Trophoblast cell (in vitro differentiated cells and primary cell): ENCODE data around the gene C19orf12.

ENCODE experiments used
- DNase-seq, 2 donors: peaks; one replicate each; pipeline ENCODE4 v3.0.0-alpha.2; 2016
- H2AFZ ChIP-seq: 2 replicates; pipeline ENCODE4 v1.6.1; 2013; ENCODE audit warnings: low read length, moderate library complexity, mild to moderate bottlenecking; ENCODE audit not compliant: insufficient read depth, poor library complexity
- H2AK5ac ChIP-seq: 2 replicates; pipeline ENCODE4 v1.6.1; 2013; ENCODE audit warnings: mild to moderate bottlenecking, low read length
- H2BK120ac ChIP-seq: 2 replicates; pipeline ENCODE4 v1.6.1; 2013; ENCODE audit warnings: low read length, mild to moderate bottlenecking, moderate library complexity; ENCODE audit not compliant: insufficient read depth, poor library complexity
- H2BK12ac ChIP-seq: 2 replicates; pipeline ENCODE4 v1.6.1; 2013; ENCODE audit warnings: mild to moderate bottlenecking, low read length, moderate library complexity
- H2BK5ac ChIP-seq: 2 replicates; pipeline ENCODE4 v1.6.1; 2013; ENCODE audit warnings: low read length, low read depth, moderate library complexity, mild to moderate bottlenecking; ENCODE audit not compliant: poor library complexity
- H3K14ac ChIP-seq: 2 replicates; pipeline ENCODE4 v1.6.1; 2013; ENCODE audit warnings: mild to moderate bottlenecking, low read length
- H3K18ac ChIP-seq: 2 replicates; pipeline ENCODE4 v1.6.1; 2013; ENCODE audit warnings: mild to moderate bottlenecking, low read length
- H3K23ac ChIP-seq: 2 replicates; pipeline ENCODE4 v1.6.1; 2013; ENCODE audit warnings: low read length
- H3K27ac ChIP-seq: 2 replicates; pipeline ENCODE4 v1.5.1; 2013; ENCODE audit warnings: low read depth, mild to moderate bottlenecking, inconsistent platforms, low read length, moderate library complexity
- H3K27me3 ChIP-seq: 2 replicates; pipeline ENCODE4 v1.6.1; 2013; ENCODE audit warnings: inconsistent platforms, mild to moderate bottlenecking, low read length, moderate library complexity; ENCODE audit not compliant: insufficient read depth
- H3K36me3 ChIP-seq, 2 experiments: 1 replicate in 1 of 2; 2 replicates in 1 of 2; pipeline ENCODE4 v1.6.1; 2013; ENCODE audit warnings: low read length in 2 of 2, mild to moderate bottlenecking in 2 of 2, moderate library complexity in 1 of 2; ENCODE audit not compliant: insufficient read depth in 2 of 2, control insufficient read depth in 1 of 2
- H3K4ac ChIP-seq: 2 replicates; pipeline ENCODE4 v1.6.1; 2013; ENCODE audit warnings: low read depth, mild to moderate bottlenecking, low read length, moderate library complexity
- H3K4me1 ChIP-seq, 2 experiments: 1 replicate in 1 of 2; 2 replicates in 1 of 2; pipeline ENCODE4 v1.6.1; 2013; ENCODE audit warnings: low read length in 2 of 2, mild to moderate bottlenecking in 2 of 2, moderate library complexity in 1 of 2; ENCODE audit not compliant: insufficient read depth in 2 of 2, control insufficient read depth in 1 of 2
- H3K4me2 ChIP-seq: 2 replicates; pipeline ENCODE4 v1.6.1; 2013; ENCODE audit warnings: inconsistent platforms, mild to moderate bottlenecking, low read length, moderate library complexity
- H3K4me3 ChIP-seq: 2 replicates; pipeline ENCODE4 v1.5.1; 2013; ENCODE audit warnings: mild to moderate bottlenecking, low read depth, low read length, inconsistent platforms
- H3K79me1 ChIP-seq: one replicate; pipeline ENCODE4 v1.6.1; 2013; ENCODE audit warnings: low read length
- H3K79me2 ChIP-seq: 2 replicates; pipeline ENCODE4 v1.6.1; 2013; ENCODE audit warnings: low read length, mild to moderate bottlenecking; ENCODE audit not compliant: control insufficient read depth, insufficient read depth, poor library complexity
- H3K9ac ChIP-seq: 2 replicates; pipeline ENCODE4 v1.6.1; 2013; ENCODE audit warnings: mild to moderate bottlenecking, low read length
- H3K9me3 ChIP-seq: 2 replicates; pipeline ENCODE4 v1.6.1; 2013; ENCODE audit warnings: low read depth, mild to moderate bottlenecking, control low read depth, inconsistent platforms, low read length; ENCODE audit not compliant: insufficient read depth
- H4K12ac ChIP-seq: 2 replicates; pipeline ENCODE4 v1.6.1; 2013; ENCODE audit warnings: low read depth, mild to moderate bottlenecking, low read length, moderate library complexity
- H4K8ac ChIP-seq: 2 replicates; pipeline ENCODE4 v1.6.1; 2013; ENCODE audit warnings: low read depth, mild to moderate bottlenecking, low read length, moderate library complexity
- H4K91ac ChIP-seq: one replicate; pipeline ENCODE4 v1.6.1; 2013; ENCODE audit warnings: low read depth, mild to moderate bottlenecking, low read length, moderate library complexity
- WGBS: extraction: QIAGEN DNeasy Blood & Tissue Kit; methylation state at CpG from one replicate; pipeline ENCODE4 v1.1.7; 2013; ENCODE audit warnings: missing lambda C conversion rate; ENCODE audit not compliant: insufficient read length, insufficient coverage; ENCODE audit errors: extremely low coverage; 5-methylcytosine and 5-hydroxymethylcytosine counted together

The C19orf12 gene

DNA sequence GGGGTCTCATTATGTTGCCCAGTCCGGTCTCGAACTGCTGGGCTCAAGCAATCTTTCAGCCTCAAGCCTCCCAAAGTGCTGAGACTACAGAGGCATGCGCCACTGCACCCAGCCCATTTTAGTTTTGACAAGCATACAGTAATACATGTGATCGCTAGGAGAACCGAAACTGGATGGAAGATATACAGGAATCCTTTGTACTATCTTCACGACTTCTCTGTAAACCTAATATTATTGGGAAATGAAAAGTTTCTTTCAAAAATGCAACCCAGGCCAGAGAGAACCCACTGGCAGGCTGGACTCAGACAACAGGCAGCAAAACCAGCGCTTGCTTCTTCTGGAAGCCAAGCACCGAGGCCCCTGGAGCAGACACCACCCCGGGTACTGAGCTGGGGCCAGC lies 9.4 kb downstream of the C19orf12 start:
- no peak overlapping the region for H2AK5ac ChIP-seq
- H4K12ac ChIP-seq, result no peak overlapping the region
- no peak overlapping the region for H3K27ac ChIP-seq
- H3K14ac ChIP-seq, result no peak overlapping the region
- H3K27me3 ChIP-seq, result no peaks in the 10 kb centered on the region
- peaks cover 2% of the 10 kb centered on the region for H3K9me3 ChIP-seq
- no peaks in the 10 kb centered on the region for H3K79me2 ChIP-seq
- H3K23ac ChIP-seq, result no peak overlapping the region
- H3K18ac ChIP-seq, result no peak overlapping the region
- peaks cover 27 to 33% of the 10 kb centered on the region in 2 experiments for H3K36me3 ChIP-seq
- DNase-seq, result no peak
- no peak overlapping the region for H3K9ac ChIP-seq
- H4K91ac ChIP-seq, result no peak overlapping the region
- no peak overlapping the region for H2BK12ac ChIP-seq
- no peaks in the 10 kb centered on the region for H3K79me1 ChIP-seq
- peaks cover 5% of the 10 kb centered on the region in 2 experiments for H3K4me1 ChIP-seq
- H3K4me3 ChIP-seq, result no peak overlapping the region
- H3K4me2 ChIP-seq, result no peak overlapping the region
- WGBS, result no CpG with 5 or more reads among the region's 9 CpGs
- H4K8ac ChIP-seq, result no peak overlapping the region
- no peak overlapping the region for H2BK5ac ChIP-seq
- no peak overlapping the region for H3K4ac ChIP-seq
- H2BK120ac ChIP-seq, result no peak overlapping the region
- no peak overlapping the region for H2AFZ ChIP-seq

DNA sequence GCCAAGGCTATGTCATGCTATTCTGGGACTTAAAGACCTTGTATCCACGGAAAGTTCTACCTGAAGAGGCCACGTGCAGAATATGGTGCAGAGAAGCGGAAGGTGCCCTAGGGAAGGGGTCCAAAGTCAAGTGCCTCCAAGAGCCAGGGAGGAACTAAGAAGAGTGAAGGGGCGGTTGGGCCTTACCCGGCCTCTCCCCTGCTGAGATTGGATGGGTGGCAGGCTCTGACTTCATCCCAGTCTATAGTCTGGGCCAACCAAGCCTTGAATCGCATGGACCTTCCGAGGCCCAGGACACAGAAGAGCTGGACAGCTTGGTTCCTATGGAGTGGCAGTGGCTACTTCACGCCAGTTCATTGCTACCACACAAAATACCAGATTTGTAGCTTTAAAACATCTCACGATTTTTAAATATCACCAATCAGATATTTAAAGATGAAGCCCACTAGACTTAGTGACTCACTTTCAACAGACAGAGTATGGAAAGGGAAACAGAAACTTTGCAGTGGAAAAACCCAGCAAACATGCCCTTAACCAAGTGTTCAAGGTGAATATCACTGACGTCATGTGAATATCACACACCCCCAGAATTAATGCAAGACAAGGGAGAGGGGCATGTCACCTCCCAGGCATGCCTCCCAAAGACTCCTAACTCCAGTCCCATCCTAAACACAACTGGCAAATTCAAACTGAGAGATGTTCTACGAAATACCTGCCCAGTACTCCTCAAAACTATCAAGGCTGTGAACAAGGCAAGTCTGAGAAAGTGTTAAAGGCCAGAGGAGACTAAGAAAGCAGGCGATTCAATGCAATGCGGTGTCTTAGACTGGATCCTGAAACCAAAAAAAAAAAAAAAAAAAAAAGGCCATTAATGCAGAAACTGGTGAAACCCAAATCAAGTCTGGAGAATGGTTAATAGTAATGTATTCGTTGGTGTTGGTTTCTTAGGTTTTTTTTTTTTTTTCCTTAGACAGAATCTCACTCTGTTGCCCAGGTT lies 10.2 kb downstream of the C19orf12 start:
- Histone ChIP-seq H3K9ac (no peak overlapping the region), H2BK120ac (no peak overlapping the region), H3K27me3 (no peaks in the 10 kb centered on the region), H2AK5ac (no peak overlapping the region), H2BK12ac (no peak overlapping the region), H3K9me3 (peaks cover 2% of the 10 kb centered on the region), H4K91ac (no peak overlapping the region), H3K36me3 (peaks cover 27 to 32% of the 10 kb centered on the region in 2 experiments), H3K23ac (no peak overlapping the region), H2BK5ac (no peak overlapping the region), H3K4me3 (no peak overlapping the region), H3K18ac (no peak overlapping the region), H4K8ac (no peak overlapping the region), H2AFZ (no peak overlapping the region), H3K79me1 (no peaks in the 10 kb centered on the region), H3K4ac (no peak overlapping the region), H3K4me2 (no peak overlapping the region), H3K79me2 (no peaks in the 10 kb centered on the region), H3K4me1 (peaks cover 5% of the 10 kb centered on the region in 2 experiments), H3K14ac (no peak overlapping the region), H3K27ac (no peak overlapping the region), H4K12ac (no peak overlapping the region)
- WGBS, result no CpG with 5 or more reads among the region's 14 CpGs
- no peak for DNase-seq

DNA sequence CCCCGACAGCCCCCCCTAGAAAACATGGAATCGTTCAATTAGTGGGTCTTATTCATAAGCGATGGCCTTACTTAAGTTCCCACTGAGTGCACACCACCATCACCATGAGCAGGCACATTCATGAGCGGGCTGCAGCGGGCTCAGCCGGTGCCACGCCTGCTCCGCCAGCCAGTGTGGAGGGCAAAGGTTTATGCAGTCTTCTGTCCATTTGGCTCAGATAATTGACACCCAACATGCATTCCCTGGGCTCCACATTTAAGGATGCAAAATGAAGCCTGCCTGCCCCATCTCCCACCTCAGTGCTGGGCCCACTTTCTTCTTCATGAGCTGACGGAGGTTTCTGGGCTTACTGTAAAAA lies 12.1 kb downstream of the C19orf12 start:
- H4K91ac ChIP-seq, result no peak overlapping the region
- H3K9ac ChIP-seq, result no peak overlapping the region
- H2BK12ac ChIP-seq, result no peak overlapping the region
- no peak overlapping the region for H3K4me3 ChIP-seq
- no peaks in the 10 kb centered on the region for H3K79me1 ChIP-seq
- no peak overlapping the region for H3K14ac ChIP-seq
- H2BK5ac ChIP-seq, result no peak overlapping the region
- H3K4me2 ChIP-seq, result no peak overlapping the region
- no peak for DNase-seq
- peaks cover 2% of the 10 kb centered on the region for H3K9me3 ChIP-seq
- no peak overlapping the region for H2AFZ ChIP-seq
- H3K36me3 ChIP-seq, result peaks cover 24 to 27% of the 10 kb centered on the region in 2 experiments
- no peak overlapping the region for H3K4ac ChIP-seq
- no peak overlapping the region for H2AK5ac ChIP-seq
- H4K12ac ChIP-seq, result no peak overlapping the region
- H3K4me1 ChIP-seq, result no peaks in the 10 kb centered on the region
- WGBS, result no CpG with 5 or more reads among the region's 9 CpGs
- H3K79me2 ChIP-seq, result no peaks in the 10 kb centered on the region
- H3K27me3 ChIP-seq, result no peaks in the 10 kb centered on the region
- H2BK120ac ChIP-seq, result no peak overlapping the region
- no peak overlapping the region for H3K23ac ChIP-seq
- no peak overlapping the region for H4K8ac ChIP-seq
- H3K18ac ChIP-seq, result no peak overlapping the region
- H3K27ac ChIP-seq, result no peak overlapping the region

DNA sequence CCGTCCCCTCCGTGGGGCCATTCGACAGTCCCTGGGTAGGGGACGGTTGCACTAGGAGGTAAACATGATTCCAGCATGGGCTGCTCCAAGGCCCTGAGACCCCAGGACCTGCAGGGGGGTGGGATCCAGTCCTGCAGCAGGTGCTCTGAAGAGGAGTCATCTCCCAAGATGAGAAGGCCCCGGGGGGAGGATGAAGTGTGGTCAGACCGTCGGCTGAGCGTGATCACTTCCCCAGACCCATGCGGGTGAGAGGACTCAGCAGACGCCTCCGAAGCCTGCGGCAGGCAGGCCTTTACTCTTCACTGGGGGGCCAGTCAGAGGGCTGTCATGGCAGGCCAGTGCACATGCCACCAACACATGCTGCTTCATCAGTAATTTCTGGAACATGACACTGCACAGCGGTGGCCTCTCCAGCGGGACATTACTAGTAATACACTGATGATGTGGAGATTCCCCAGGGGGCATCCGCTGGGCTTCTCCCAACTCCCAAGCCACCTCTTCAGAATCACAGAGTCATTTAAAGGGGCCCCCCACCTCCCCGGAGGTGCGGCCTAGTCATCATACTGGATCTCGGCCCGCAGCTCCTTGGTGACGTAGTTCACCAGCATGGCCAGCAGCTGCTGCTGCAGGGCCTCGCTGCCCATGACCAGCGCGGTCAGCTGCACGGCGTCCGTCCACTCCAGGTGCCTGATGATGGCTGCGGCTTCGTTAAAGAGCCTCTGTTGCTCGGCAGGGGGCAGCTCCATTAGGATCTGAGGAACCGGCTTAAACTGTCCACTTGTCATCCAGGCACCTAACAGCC lies 12.7 kb downstream of the C19orf12 start:
- no peak overlapping the region for H4K91ac ChIP-seq
- no peak overlapping the region for H2AK5ac ChIP-seq
- H4K12ac ChIP-seq, result no peak overlapping the region
- H3K23ac ChIP-seq, result no peak overlapping the region
- H4K8ac ChIP-seq, result no peak overlapping the region
- no peak overlapping the region for H2AFZ ChIP-seq
- no peak overlapping the region for H2BK5ac ChIP-seq
- H3K9me3 ChIP-seq, result peaks cover 2% of the 10 kb centered on the region
- H2BK120ac ChIP-seq, result no peak overlapping the region
- H2BK12ac ChIP-seq, result no peak overlapping the region
- peaks cover 22 to 24% of the 10 kb centered on the region in 2 experiments for H3K36me3 ChIP-seq
- H3K14ac ChIP-seq, result no peak overlapping the region
- no peaks in the 10 kb centered on the region for H3K27me3 ChIP-seq
- no CpG with 5 or more reads among the region's 30 CpGs for WGBS
- H3K4me3 ChIP-seq, result no peak overlapping the region
- no peak overlapping the region for H3K27ac ChIP-seq
- no peak overlapping the region for H3K9ac ChIP-seq
- no peaks in the 10 kb centered on the region for H3K79me2 ChIP-seq
- no peak overlapping the region for H3K4me2 ChIP-seq
- no peak overlapping the region for H3K4ac ChIP-seq
- H3K79me1 ChIP-seq, result no peaks in the 10 kb centered on the region
- no peaks in the 10 kb centered on the region for H3K4me1 ChIP-seq
- H3K18ac ChIP-seq, result no peak overlapping the region
- DNase-seq, result peak; percentile 59 to 70
